GM20000 (cell line): ENCODE data around the gene RNF20.

Experiments used
- DNase-seq: peaks from one replicate; pipeline ENCODE4 v3.0.0; 2012; ENCODE audit warnings: low spot score
- TF ChIP-seq, protein P1 (sequence below): IDR thresholded peaks from 2 replicates; pipeline ENCODE4 v1.5.1; 2012; ENCODE audit warnings: mild to moderate bottlenecking, control low read depth; ENCODE audit errors: extremely low read depth, missing control alignments

The RNF20 gene

DNA sequence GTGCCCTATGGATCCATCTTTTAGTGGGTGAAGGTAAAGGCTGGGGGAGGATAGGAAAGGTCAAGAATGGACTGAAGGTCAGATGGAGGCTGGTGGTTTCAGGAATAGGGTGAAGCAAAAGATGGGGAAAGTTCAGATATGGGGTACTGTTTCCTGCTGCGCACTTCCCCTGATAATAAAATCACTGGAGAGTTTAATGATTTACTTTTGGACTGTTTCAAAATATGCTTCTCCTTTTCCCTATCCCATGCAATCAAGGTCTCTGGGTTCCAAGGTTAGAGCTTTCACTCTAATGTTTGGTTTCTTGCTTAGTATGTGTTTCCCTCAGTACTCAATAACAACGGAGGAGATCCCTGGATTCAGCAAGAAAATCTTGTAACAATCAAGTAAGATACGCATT lies 71.9 kb downstream of the RNF20 start:
- no peak for DNase-seq
- TF ChIP-seq, protein P1, sequence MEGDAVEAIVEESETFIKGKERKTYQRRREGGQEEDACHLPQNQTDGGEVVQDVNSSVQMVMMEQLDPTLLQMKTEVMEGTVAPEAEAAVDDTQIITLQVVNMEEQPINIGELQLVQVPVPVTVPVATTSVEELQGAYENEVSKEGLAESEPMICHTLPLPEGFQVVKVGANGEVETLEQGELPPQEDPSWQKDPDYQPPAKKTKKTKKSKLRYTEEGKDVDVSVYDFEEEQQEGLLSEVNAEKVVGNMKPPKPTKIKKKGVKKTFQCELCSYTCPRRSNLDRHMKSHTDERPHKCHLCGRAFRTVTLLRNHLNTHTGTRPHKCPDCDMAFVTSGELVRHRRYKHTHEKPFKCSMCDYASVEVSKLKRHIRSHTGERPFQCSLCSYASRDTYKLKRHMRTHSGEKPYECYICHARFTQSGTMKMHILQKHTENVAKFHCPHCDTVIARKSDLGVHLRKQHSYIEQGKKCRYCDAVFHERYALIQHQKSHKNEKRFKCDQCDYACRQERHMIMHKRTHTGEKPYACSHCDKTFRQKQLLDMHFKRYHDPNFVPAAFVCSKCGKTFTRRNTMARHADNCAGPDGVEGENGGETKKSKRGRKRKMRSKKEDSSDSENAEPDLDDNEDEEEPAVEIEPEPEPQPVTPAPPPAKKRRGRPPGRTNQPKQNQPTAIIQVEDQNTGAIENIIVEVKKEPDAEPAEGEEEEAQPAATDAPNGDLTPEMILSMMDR = no peak
